ENCODE results near the gene FKBP15.
"Not testable (repeated sequence)": the region's sequence is repeated elsewhere in the genome, so short reads cannot be mapped to it uniquely, and the experiment has no call there.

The FKBP15 gene

DNA sequence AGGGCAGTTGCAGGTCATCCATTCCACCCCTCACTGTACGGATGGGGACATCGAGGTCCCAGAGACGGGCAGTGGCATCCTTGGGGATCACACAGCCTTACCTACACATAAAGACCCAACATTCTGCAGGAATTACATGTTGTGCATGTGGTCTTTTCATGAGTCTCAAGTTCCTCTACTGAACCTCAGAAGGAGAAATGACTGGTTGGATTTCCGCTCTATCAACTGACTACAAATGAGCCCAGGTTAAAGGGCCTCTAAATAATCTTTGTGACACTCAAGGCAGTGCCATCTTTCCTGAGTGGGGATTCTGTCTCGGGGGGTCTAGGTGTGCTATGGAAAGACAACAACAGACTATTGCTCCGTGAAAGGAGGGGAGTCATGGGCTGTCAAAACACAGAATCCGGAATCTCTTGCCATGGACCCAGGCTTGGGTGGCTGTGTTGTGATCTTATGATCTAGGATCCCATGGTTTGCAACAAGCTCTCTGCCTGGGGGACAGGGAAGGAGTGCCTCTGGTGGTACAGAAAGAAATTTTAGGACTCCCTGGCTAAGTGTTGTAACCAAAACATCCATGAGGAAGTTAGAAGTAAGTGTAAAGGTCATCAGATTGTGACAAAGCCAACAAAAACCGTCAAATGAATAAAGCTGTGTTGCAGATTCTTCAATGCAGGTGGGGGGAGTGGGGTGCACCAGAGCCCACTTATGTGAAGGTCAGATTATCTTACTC is 72.1 kb downstream of the FKBP15 start:
- no peak for DNase-seq

DNA sequence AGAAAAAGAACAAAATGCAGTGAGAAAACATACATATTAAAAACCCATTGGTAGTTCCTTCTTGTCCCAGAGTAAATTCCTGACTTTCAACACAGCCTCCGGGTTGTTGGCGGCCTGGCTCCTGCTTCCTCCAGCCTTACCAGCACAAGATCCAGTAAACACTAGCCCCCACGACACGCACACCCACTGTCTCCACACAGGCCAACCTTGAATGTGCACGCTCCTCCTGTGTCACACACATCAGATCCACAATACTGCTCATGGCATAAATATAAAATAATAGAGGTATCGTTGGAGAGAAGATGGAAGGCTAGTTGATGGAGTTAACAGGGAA is 72.7 kb downstream of the FKBP15 start:
- DNase-seq: no peak

- no peak for DNase-seq
Observed at GRCh38 chr9:113143432-113144227, 77.4 kb downstream of the FKBP15 start.

DNA sequence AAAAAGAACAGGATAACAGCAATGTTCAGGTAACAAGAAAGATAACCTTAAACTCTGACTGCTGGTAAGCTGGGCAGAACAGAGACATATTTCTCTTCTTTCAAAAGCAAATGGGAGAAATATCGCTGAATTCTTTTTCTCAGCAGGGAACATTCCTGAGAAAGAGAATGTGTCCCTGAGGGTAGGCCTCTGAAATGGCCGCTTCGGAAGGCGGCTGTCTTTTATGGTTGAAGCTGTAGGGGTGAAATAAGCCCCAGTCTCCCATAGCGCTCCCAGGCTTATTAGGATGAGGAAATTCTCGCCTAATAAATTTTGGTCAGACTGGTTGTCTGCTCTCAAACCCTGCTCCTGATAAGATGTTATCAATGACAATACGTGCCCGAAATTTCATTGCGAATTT is 80.2 kb downstream of the FKBP15 start:
- not testable (repeated sequence) for DNase-seq

- no peak for DNase-seq
Observed at GRCh38 chr9:113139953-113140352, 81.1 kb downstream of the FKBP15 start.

DNA sequence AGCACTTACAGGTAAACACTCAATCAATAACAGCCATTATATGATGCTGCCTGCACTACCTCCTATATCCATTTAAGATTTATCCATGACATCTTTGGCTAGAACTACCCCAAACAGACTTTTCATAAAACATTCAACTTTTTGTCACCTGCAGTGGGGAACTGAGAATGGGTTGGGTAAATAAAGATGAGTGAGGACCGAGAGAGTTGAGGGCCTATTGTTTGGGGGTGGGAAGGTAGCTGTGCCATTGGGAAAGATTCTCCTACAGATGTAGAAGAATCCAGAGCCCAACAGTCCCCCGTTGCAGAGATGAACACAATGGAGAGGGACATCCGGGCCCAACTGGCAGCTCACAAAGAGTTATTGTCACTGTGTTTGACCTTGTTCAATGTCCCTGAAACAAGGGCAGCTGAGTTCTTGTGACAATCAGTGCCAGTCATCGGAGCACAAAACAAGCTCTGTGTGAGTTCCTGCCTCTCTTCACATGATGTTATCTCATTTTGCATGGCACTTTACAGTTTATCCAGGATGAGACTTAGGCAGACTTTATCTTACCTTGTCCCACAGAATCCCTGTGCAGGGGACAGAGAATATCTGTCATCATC is 81.8 kb downstream of the FKBP15 start:
- no peak for DNase-seq

DNA sequence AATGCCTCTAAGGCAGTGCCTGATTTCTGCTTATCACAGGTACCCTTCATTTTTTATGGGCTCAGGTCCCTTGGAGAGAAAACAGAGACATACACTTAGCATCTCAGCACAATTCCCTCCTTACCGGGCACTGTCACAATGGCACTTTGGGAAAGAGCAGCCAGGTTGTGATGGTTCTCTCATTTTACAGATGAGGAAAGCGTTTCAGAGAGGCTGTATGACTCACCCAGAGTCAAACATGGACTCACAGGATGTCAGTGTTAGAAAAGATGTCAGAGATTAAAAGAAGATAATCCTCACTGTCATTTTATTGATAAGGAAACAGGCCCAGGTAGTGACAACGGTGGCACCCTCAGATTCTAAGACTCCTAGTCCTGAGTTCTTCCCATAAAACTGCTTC is 82.3 kb downstream of the FKBP15 start:
- no peak for DNase-seq

GRCh38 chr9:113137196-113138168 is 83.6 kb downstream of the FKBP15 start:
- no peak for DNase-seq

- no peak for DNase-seq
Observed at GRCh38 chr9:113131689-113132151, 89.4 kb downstream of the FKBP15 start.

DNA sequence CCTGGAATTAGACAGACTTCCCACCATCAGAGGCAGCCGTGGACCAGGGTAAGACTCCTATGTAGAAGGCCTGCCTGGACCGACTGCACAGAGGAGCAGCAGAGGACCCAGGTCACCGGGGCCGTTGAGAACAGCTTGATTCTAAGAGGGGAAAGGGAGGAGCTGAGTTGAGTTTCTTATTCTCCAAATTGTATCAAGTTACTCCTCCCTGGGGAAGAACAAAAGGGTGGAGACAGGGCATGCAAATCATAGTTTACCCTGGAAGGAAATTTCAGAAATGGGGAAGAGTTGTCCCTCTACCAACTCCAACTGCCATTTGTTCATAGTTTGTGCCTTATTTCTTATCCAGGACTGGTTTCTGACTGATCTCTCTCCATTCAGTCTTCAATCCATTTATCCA is 91.2 kb downstream of the FKBP15 start:
- DNase-seq: no peak

- DNase-seq: no peak
Observed at GRCh38 chr9:113129466-113129865, 91.6 kb downstream of the FKBP15 start.

- DNase-seq: no peak
Observed at GRCh38 chr9:113125386-113126035, 95.6 kb downstream of the FKBP15 start.

DNA sequence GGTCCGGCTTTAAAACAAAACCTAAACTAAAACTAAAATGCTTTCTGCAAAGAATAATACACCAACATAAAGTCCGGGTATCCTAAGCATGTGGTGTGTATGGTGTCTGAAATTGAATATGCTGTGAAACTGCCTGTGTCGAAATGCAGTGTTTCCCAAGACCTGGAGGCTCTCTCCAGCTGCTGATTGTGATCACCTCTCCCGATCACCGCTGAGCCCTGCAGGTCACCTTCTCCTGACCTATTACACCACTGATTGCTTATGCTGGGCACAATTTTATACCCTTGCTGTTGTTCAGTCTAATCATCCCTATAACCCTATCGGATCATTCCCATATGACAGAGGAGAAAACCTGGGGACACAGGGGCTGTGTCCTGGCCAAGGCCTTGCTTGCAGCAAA is 102.2 kb downstream of the FKBP15 start:
- not testable (repeated sequence) for DNase-seq
